Esophagus squamous epithelium (tissue), 5 donors: ENCODE results near the gene MOCOS. TPM values are rescaled to one million over a fixed set of nuclear protein-coding genes. Genes with fewer than 3 reads are reported as not detected.

ENCODE experiments used
- DNase-seq: peaks from one replicate; lab custom pipeline; 2025; lab: John Stamatoyannopoulos, UW
- H3K27ac ChIP-seq, 4 donors: fragments of 200-600 bp; sonication (generic); one replicate each; pipeline ENCODE4 v1.5.1; 2016 to 2019; ENCODE audit warnings: mild to moderate bottlenecking in 1 of 4
- H3K27me3 ChIP-seq, 4 donors: fragments of 200-600 bp; sonication (generic); 1 replicate in 3 of 4; 2 replicates in 1 of 4; pipeline versions ENCODE4 v1.5.1 to v1.6.0; 2017 to 2021; ENCODE audit warnings: antibody characterized with exemption in 1 of 4
- H3K36me3 ChIP-seq, 3 donors: fragments of 200-600 bp; sonication (generic); one replicate each; pipeline ENCODE4 v1.5.1; 2016 to 2019
- H3K4me1 ChIP-seq, 3 donors: fragments of 200-600 bp; sonication (generic); one replicate each; pipeline ENCODE4 v1.5.1; 2017 to 2019
- H3K4me3 ChIP-seq, 4 donors: fragments of 200-600 bp; sonication (generic); 1 replicate in 3 of 4; 2 replicates in 1 of 4; pipeline ENCODE4 v1.5.1; 2016 to 2019; ENCODE audit warnings: mild to moderate bottlenecking in 2 of 4, moderate library complexity in 1 of 4
- H3K9me3 ChIP-seq, 3 donors: fragments of 200-600 bp; sonication (generic); one replicate each; pipeline ENCODE4 v1.5.1; 2016 to 2019
- POLR2A ChIP-seq, 4 donors: fragments of 450-650 bp; IDR thresholded peaks; one replicate each; pipeline ENCODE4 v1.6.1; 2017; ENCODE audit warnings: antibody characterized with exemption in 4 of 4, mild to moderate bottlenecking in 4 of 4, moderate library complexity in 3 of 4
- WGBS, 2 donors: methylation state at CpG; one replicate each; pipeline ENCODE4 v1.1.5; 2018; 5-methylcytosine and 5-hydroxymethylcytosine counted together
- intact Hi-C: fragments of 100-400 bp; cut with DNase I; formaldehyde crosslinking; loops from one replicate; pipeline ENCODE4 v1.15.0; 2022
- total RNA-seq, 4 donors: library from RNA; depleted of rRNA; stranded (reverse); fragments of >200 nt; gene quantifications; one replicate each; pipeline ENCODE4 v1.1.0, GENCODE V29; 2016
- TF ChIP-seq, protein P1 (sequence below), 6 experiments: fragments of 450-650 bp in 4 of 6; fragments of 200-600 bp in 2 of 6; sonication (generic) in 2 of 6; IDR thresholded peaks; one replicate each; pipeline ENCODE4 v1.5.1; 2016 to 2019; ENCODE audit warnings: antibody characterized with exemption in 6 of 6, mild to moderate bottlenecking in 4 of 6, moderate library complexity in 4 of 6
- donor health status: DM: yes; HTN: yes; CAD: no.

The MOCOS gene
- total RNA-seq, 4 donors from 2014 or later, result 4.4 to 11.8 (median 7.0) TPM

DNA sequence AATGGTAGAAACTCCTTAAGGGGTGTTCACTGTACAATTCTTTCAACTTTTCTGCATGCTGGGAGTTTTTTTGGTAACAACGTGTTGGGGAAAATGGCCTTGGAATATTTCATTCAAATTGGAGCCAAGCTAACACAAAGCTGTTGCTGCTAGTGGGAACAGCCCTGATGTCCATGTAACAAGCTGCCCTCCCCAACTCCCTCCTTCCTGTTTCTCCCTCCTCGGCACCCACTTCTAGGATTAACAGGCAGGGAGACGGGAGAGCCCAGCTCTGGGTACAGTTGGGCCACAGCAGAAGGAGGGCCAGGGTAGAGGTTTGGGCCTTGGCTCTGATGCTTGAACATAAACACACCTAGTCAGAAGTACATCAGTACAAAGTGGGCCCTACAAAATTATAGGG is 9.4 kb upstream of the MOCOS start:
- Histone ChIP-seq H3K27me3 (no peaks in the 10 kb centered on the region), H3K4me3 (no peak overlapping the region), H3K36me3 (peaks cover 0 to 44% (median 8%) of the 10 kb centered on the region in 3 donors), H3K27ac (no peak overlapping the region), H3K4me1 (peaks cover 0 to 11% (median 11%) of the 10 kb centered on the region in 3 donors), H3K9me3 (no peaks in the 10 kb centered on the region)
- WGBS, 2 donors, result 87 to 100% methylated on average over 1 to 2 of the region's 3 CpGs
- intact Hi-C loops, result no loop called here
- DNase-seq, result no peak
- no peak for TF ChIP-seq POLR2A (IDR thresholded peaks at IDR 0.05)
- TF ChIP-seq, protein P1, sequence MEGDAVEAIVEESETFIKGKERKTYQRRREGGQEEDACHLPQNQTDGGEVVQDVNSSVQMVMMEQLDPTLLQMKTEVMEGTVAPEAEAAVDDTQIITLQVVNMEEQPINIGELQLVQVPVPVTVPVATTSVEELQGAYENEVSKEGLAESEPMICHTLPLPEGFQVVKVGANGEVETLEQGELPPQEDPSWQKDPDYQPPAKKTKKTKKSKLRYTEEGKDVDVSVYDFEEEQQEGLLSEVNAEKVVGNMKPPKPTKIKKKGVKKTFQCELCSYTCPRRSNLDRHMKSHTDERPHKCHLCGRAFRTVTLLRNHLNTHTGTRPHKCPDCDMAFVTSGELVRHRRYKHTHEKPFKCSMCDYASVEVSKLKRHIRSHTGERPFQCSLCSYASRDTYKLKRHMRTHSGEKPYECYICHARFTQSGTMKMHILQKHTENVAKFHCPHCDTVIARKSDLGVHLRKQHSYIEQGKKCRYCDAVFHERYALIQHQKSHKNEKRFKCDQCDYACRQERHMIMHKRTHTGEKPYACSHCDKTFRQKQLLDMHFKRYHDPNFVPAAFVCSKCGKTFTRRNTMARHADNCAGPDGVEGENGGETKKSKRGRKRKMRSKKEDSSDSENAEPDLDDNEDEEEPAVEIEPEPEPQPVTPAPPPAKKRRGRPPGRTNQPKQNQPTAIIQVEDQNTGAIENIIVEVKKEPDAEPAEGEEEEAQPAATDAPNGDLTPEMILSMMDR (IDR thresholded peaks at IDR 0.05), result no peak

- no peak overlapping the region for H3K27ac ChIP-seq
- no peak for DNase-seq
- H3K36me3 ChIP-seq, result peaks cover 0 to 26% (median 4%) of the 10 kb centered on the region in 3 donors
Observed at GRCh38 chr18:36179562-36180355, 7.5 kb upstream of the MOCOS start.

DNA sequence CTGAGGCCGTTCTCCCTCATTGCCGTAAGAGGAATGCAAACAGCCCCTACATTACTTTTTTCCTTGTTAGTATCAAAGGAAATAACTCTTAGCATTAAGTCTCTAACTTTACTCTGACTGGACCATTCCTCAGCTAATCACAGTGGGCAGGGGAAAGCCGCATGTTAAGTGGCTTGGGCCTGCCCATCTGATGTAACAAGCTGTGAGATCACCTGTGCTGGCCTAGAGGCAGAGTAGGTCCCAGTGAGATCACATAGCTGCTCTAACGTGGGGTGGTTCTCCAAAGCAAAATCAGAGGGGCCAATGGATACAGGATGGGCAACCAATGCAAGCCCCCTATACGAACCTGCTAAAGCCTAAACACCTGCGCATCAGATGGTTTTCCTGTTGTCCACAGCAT is 5.9 kb upstream of the MOCOS start:
- WGBS, 2 donors, result 81 to 82% methylated on average over 5 to 6 of the region's 6 CpGs
- TF ChIP-seq, protein P1 (IDR thresholded peaks at IDR 0.05), result no peak
- TF ChIP-seq POLR2A (IDR thresholded peaks at IDR 0.05), result no peak
- no peaks in the 10 kb centered on the region for H3K9me3 ChIP-seq
- H3K36me3 ChIP-seq, result peaks cover 0 to 9% (median 0%) of the 10 kb centered on the region in 3 donors
- H3K27me3 ChIP-seq, result peaks cover 0 to 6% (median 0%) of the 10 kb centered on the region in 4 donors
- H3K4me1 ChIP-seq, result peaks cover 0 to 17% (median 14%) of the 10 kb centered on the region in 3 donors
- intact Hi-C loops, result no loop called here
- no peak overlapping the region for H3K4me3 ChIP-seq
- no peak for DNase-seq
- H3K27ac ChIP-seq, result no peak overlapping the region

More at GRCh38 chr18:36179562-36180355, 7.5 kb upstream of the MOCOS start:
- Histone ChIP-seq H3K27me3 (no peaks in the 10 kb centered on the region), H3K4me3 (no peak overlapping the region), H3K9me3 (no peaks in the 10 kb centered on the region), H3K4me1 (peaks cover 0 to 11% (median 11%) of the 10 kb centered on the region in 3 donors)
- intact Hi-C loops, result no loop called here
- no peak for TF ChIP-seq POLR2A (IDR thresholded peaks at IDR 0.05)
- TF ChIP-seq, protein P1 (IDR thresholded peaks at IDR 0.05), result no peak
- 19 to 22% methylated on average over 7 of the region's 7 CpGs for WGBS, 2 donors

DNA sequence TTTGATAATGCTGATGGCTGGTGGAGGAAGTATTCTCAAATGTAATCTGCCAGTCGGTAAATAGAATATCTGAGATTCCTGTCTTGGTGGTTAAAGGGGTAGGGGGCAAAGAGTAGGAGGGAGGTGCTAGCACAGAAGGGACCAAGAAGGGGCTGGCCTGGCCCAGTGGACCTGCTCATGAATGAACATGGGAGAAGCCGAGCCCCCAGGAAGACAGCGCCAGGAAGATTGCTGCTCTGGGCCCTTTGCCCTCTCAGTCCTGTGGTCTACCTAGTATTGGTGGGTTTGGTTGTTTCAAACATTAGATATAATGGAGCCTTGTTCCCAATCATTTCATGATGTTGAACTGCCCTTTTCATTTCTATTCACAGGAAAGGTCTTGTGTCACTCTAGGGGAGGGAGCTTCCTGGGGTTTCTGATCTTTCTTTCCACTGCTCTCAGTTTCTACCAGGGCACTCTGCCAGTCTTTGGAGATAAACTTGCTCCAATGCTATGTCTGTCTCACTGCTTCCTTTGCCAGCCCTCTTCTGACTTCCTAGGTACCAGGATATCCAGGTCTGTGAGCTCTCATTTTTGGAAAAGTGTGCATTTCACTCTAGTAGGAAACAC is 5.3 kb upstream of the MOCOS start:
- 82 to 90% methylated on average over 2 to 3 of the region's 3 CpGs for WGBS, 2 donors
- TF ChIP-seq, protein P1 (IDR thresholded peaks at IDR 0.05), result no peak
- no peak for TF ChIP-seq POLR2A (IDR thresholded peaks at IDR 0.05)
- intact Hi-C loops, result no loop called here

DNA sequence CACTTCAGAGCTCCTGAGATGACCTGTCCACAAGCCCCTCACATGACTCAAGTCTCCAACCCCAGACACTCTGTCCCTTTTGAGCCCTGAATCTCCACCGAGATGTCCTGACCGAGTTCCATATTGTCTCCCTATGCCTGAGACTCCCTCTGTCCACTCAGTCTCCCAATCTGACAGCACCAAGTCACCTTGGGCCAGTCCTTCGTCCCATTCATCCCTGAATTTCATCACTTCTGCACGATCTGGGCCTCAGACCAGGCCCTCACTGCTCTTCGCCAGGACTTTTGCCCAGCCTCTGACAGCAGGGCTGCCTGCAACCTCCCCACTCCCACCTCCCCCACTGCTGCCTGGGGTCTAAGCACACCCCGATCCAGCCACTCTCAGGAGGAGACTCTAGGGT is 4.3 kb upstream of the MOCOS start:
- intact Hi-C loops, result no loop called here
- H3K4me3 ChIP-seq, result no peak overlapping the region
- TF ChIP-seq POLR2A (IDR thresholded peaks at IDR 0.05), result no peak
- TF ChIP-seq, protein P1 (IDR thresholded peaks at IDR 0.05), result no peak
- WGBS, 2 donors, result 90 to 93% methylated on average over 6 of the region's 6 CpGs
- H3K4me1 ChIP-seq, result peaks cover 2 to 29% (median 19%) of the 10 kb centered on the region in 3 donors
- H3K27ac ChIP-seq, result no peak overlapping the region
- H3K9me3 ChIP-seq, result no peaks in the 10 kb centered on the region
- no peaks in the 10 kb centered on the region for H3K36me3 ChIP-seq
- no peak for DNase-seq
- peaks cover 0 to 7% (median 0%) of the 10 kb centered on the region in 4 donors for H3K27me3 ChIP-seq

More for the DNA sequence above, 5.3 kb upstream of the MOCOS start:
- Histone ChIP-seq H3K36me3 (peaks cover 0 to 4% (median 0%) of the 10 kb centered on the region in 3 donors), H3K4me3 (no peak overlapping the region), H3K9me3 (no peaks in the 10 kb centered on the region), H3K27me3 (peaks cover 0 to 7% (median 0%) of the 10 kb centered on the region in 4 donors), H3K4me1 (peaks cover 0 to 22% (median 16%) of the 10 kb centered on the region in 3 donors), H3K27ac (no peak overlapping the region)
- no peak for DNase-seq
